ENCODE results near the gene EXOC3L4.

GRCh38 chr14:103090481-103091020, 4.0 kb upstream of the EXOC3L4 start:
- TF ChIP-seq MAX (IDR thresholded peaks at IDR 0.05): no peak
- TF ChIP-seq CTCF (IDR thresholded peaks at IDR 0.05; ENCODE audit: low read depth, low read length, missing input control): no peak

Measured in liver (tissue), 2 donors.